Mesendoderm (in vitro differentiated cells): Measurements from ENCODE around the gene RHCG.
A peak's percentile ranks its signal among the peaks of the same experiment; 100 is the strongest.

Source experiments
- DNase-seq: peaks from one replicate; pipeline ENCODE4 v3.0.0; 2013
- H2AK5ac ChIP-seq: 2 replicates; pipeline ENCODE4 v1.6.1; 2013; ENCODE audit warnings: low read length, inconsistent platforms
- H2BK120ac ChIP-seq: 2 replicates; pipeline ENCODE4 v1.6.1; 2013; ENCODE audit warnings: low read depth, mild to moderate bottlenecking, low read length, moderate library complexity, mixed read lengths
- H2BK15ac ChIP-seq: replicated peaks from 2 replicates; pipeline ENCODE4 v1.6.1; 2013; ENCODE audit warnings: low read depth, mild to moderate bottlenecking, moderate library complexity
- H2BK5ac ChIP-seq: 2 replicates; pipeline ENCODE4 v1.6.1; 2013; ENCODE audit warnings: low read length, inconsistent platforms
- H3K18ac ChIP-seq: 2 replicates; pipeline ENCODE4 v1.6.1; 2013; ENCODE audit warnings: mild to moderate bottlenecking, low read length, mixed read lengths
- H3K23ac ChIP-seq: one replicate; pipeline ENCODE4 v1.6.1; 2013; ENCODE audit warnings: low read length
- H3K27ac ChIP-seq: 2 replicates; pipeline ENCODE4 v1.5.1; 2013; ENCODE audit warnings: low read depth, mild to moderate bottlenecking, inconsistent platforms, low read length, moderate library complexity
- H3K27me3 ChIP-seq: 2 replicates; pipeline ENCODE4 v1.6.1; 2013; ENCODE audit warnings: low read length, control low read depth, mild to moderate bottlenecking, inconsistent platforms; ENCODE audit not compliant: insufficient read depth, poor library complexity
- H3K36me3 ChIP-seq: 2 replicates; pipeline ENCODE4 v1.6.1; 2013; ENCODE audit warnings: low read length, inconsistent platforms; ENCODE audit not compliant: control insufficient read depth, insufficient read depth
- H3K4ac ChIP-seq: one replicate; pipeline ENCODE4 v1.6.1; 2013; ENCODE audit warnings: low read depth, mild to moderate bottlenecking, low read length, moderate library complexity
- H3K4me1 ChIP-seq: 2 replicates; pipeline ENCODE4 v1.6.1; 2013; ENCODE audit warnings: low read depth, low read length, inconsistent platforms; ENCODE audit not compliant: control insufficient read depth
- H3K4me2 ChIP-seq: 2 replicates; pipeline ENCODE4 v1.6.1; 2013; ENCODE audit warnings: low read length
- H3K4me3 ChIP-seq: 2 replicates; pipeline ENCODE4 v1.5.1; 2013; ENCODE audit warnings: mild to moderate bottlenecking, low read length
- H3K56ac ChIP-seq: one replicate; pipeline ENCODE4 v1.6.1; 2013; ENCODE audit warnings: low read length
- H3K79me1 ChIP-seq: 2 replicates; pipeline ENCODE4 v1.6.1; 2013; ENCODE audit warnings: low read length, inconsistent platforms
- H3K79me2 ChIP-seq: 2 replicates; pipeline ENCODE4 v1.6.1; 2013; ENCODE audit warnings: mild to moderate bottlenecking, low read length; ENCODE audit not compliant: control insufficient read depth, insufficient read depth
- H3K9ac ChIP-seq: 2 replicates; pipeline ENCODE4 v1.6.1; 2013; ENCODE audit warnings: low read length, inconsistent platforms
- H4K5ac ChIP-seq: one replicate; pipeline ENCODE4 v1.6.1; 2013; ENCODE audit warnings: low read length
- H4K8ac ChIP-seq: one replicate; pipeline ENCODE4 v1.6.1; 2013; ENCODE audit warnings: low read depth, mild to moderate bottlenecking, control low read depth, low read length, moderate library complexity
- WGBS: extraction: QIAGEN DNeasy Blood & Tissue Kit; methylation state at CpG from one replicate; pipeline ENCODE4 v1.1.7; 2013; ENCODE audit warnings: low lambda C conversion rate, missing lambda C conversion rate; ENCODE audit not compliant: insufficient coverage; ENCODE audit errors: extremely low coverage; 5-methylcytosine and 5-hydroxymethylcytosine counted together

The RHCG gene

GRCh38 chr15:89441295-89441812 is 55.0 kb downstream of the RHCG start:
- no peak overlapping the region for H3K18ac ChIP-seq
- H3K4me3 ChIP-seq = no peak overlapping the region
- no peak overlapping the region for H3K23ac ChIP-seq
- no peaks in the 10 kb centered on the region for H3K4me1 ChIP-seq
- no peak overlapping the region for H3K56ac ChIP-seq
- no peak overlapping the region for H2BK5ac ChIP-seq
- no peak overlapping the region for H4K5ac ChIP-seq
- DNase-seq = no peak
- no peak overlapping the region for H3K27ac ChIP-seq
- no peak overlapping the region for H4K8ac ChIP-seq
- H2AK5ac ChIP-seq = no peak overlapping the region
- H3K4me2 ChIP-seq = no peak overlapping the region
- no peak overlapping the region for H3K9ac ChIP-seq
- no peaks in the 10 kb centered on the region for H3K79me1 ChIP-seq
- no peaks in the 10 kb centered on the region for H3K27me3 ChIP-seq
- no peak overlapping the region for H3K4ac ChIP-seq
- H2BK15ac ChIP-seq = no peak overlapping the region
- no peaks in the 10 kb centered on the region for H3K79me2 ChIP-seq
- no peaks in the 10 kb centered on the region for H3K36me3 ChIP-seq
- whole genome bisulfite sequencing = no CpG with 5 or more reads among the region's 3 CpGs
- H2BK120ac ChIP-seq = no peak overlapping the region

- Histone ChIP-seq H3K79me1 (no peaks in the 10 kb centered on the region), H3K27ac (no peak overlapping the region), H3K18ac (no peak overlapping the region), H3K36me3 (no peaks in the 10 kb centered on the region), H3K4me1 (no peaks in the 10 kb centered on the region), H2AK5ac (no peak overlapping the region), H3K79me2 (no peaks in the 10 kb centered on the region), H2BK120ac (no peak overlapping the region), H3K4me2 (no peak overlapping the region), H3K4me3 (no peak overlapping the region), H3K56ac (no peak overlapping the region), H2BK15ac (no peak overlapping the region), H3K23ac (no peak overlapping the region), H4K5ac (no peak overlapping the region), H3K9ac (no peak overlapping the region), H2BK5ac (no peak overlapping the region), H4K8ac (no peak overlapping the region), H3K4ac (no peak overlapping the region), H3K27me3 (no peaks in the 10 kb centered on the region)
- WGBS = no CpG with 5 or more reads among the region's 9 CpGs
- no peak for DNase-seq
Observed at GRCh38 chr15:89439764-89440163, 56.6 kb downstream of the RHCG start.

GRCh38 chr15:89436560-89437311 is 59.6 kb downstream of the RHCG start:
- H3K79me1 ChIP-seq = no peaks in the 10 kb centered on the region
- H2AK5ac ChIP-seq = no peak overlapping the region
- no CpG with 5 or more reads among the region's 7 CpGs for WGBS
- no peak overlapping the region for H2BK5ac ChIP-seq
- H3K56ac ChIP-seq = no peak overlapping the region
- H3K27me3 ChIP-seq = no peaks in the 10 kb centered on the region
- H3K27ac ChIP-seq = no peak overlapping the region
- no peak overlapping the region for H4K8ac ChIP-seq
- H3K4me1 ChIP-seq = no peaks in the 10 kb centered on the region
- peak; percentile 78 for DNase-seq
- no peak overlapping the region for H2BK15ac ChIP-seq
- H3K4me2 ChIP-seq = no peak overlapping the region
- no peaks in the 10 kb centered on the region for H3K79me2 ChIP-seq
- no peak overlapping the region for H3K9ac ChIP-seq
- no peak overlapping the region for H3K4ac ChIP-seq
- no peaks in the 10 kb centered on the region for H3K36me3 ChIP-seq
- no peak overlapping the region for H3K18ac ChIP-seq
- H2BK120ac ChIP-seq = no peak overlapping the region
- no peak overlapping the region for H4K5ac ChIP-seq
- no peak overlapping the region for H3K4me3 ChIP-seq
- no peak overlapping the region for H3K23ac ChIP-seq

GRCh38 chr15:89435362-89435761 is 61.0 kb downstream of the RHCG start:
- Histone ChIP-seq H3K79me1 (no peaks in the 10 kb centered on the region), H3K23ac (no peak overlapping the region), H3K36me3 (no peaks in the 10 kb centered on the region), H2BK120ac (no peak overlapping the region), H3K27me3 (no peaks in the 10 kb centered on the region), H3K9ac (no peak overlapping the region), H4K5ac (no peak overlapping the region), H2AK5ac (no peak overlapping the region), H3K18ac (no peak overlapping the region), H3K4ac (no peak overlapping the region), H3K4me2 (no peak overlapping the region), H3K4me1 (no peaks in the 10 kb centered on the region), H3K56ac (no peak overlapping the region), H2BK15ac (no peak overlapping the region), H2BK5ac (no peak overlapping the region), H4K8ac (no peak overlapping the region), H3K79me2 (no peaks in the 10 kb centered on the region), H3K27ac (no peak overlapping the region), H3K4me3 (no peak overlapping the region)
- no CpG with 5 or more reads among the region's 8 CpGs for WGBS
- no peak for DNase-seq

GRCh38 chr15:89433686-89434085 is 62.7 kb downstream of the RHCG start:
- H3K27ac ChIP-seq = no peak overlapping the region
- no peak overlapping the region for H2AK5ac ChIP-seq
- no peaks in the 10 kb centered on the region for H3K36me3 ChIP-seq
- no peak overlapping the region for H4K5ac ChIP-seq
- no peaks in the 10 kb centered on the region for H3K27me3 ChIP-seq
- H3K56ac ChIP-seq = no peak overlapping the region
- no peak overlapping the region for H4K8ac ChIP-seq
- no CpG with 5 or more reads among the region's 2 CpGs for WGBS
- H3K4me3 ChIP-seq = no peak overlapping the region
- no peaks in the 10 kb centered on the region for H3K79me1 ChIP-seq
- no peak overlapping the region for H2BK5ac ChIP-seq
- H3K18ac ChIP-seq = no peak overlapping the region
- no peak overlapping the region for H2BK120ac ChIP-seq
- H3K4me2 ChIP-seq = no peak overlapping the region
- H2BK15ac ChIP-seq = no peak overlapping the region
- H3K9ac ChIP-seq = no peak overlapping the region
- no peak for DNase-seq
- no peak overlapping the region for H3K23ac ChIP-seq
- H3K4ac ChIP-seq = no peak overlapping the region
- no peaks in the 10 kb centered on the region for H3K4me1 ChIP-seq
- no peaks in the 10 kb centered on the region for H3K79me2 ChIP-seq
